CD4-positive, alpha-beta T cell treated with Interleukin-17A for 1 hour (primary cell): Measurements from ENCODE around the gene IFNL1.
"Not testable (repeated sequence)": the region's sequence is repeated elsewhere in the genome, so short reads cannot be mapped to it uniquely, and the experiment has no call there.

Source experiments
- DNase-seq: peaks from one replicate; pipeline ENCODE4 v3.0.0-alpha.2; 2020

IFNL1 gene

DNA sequence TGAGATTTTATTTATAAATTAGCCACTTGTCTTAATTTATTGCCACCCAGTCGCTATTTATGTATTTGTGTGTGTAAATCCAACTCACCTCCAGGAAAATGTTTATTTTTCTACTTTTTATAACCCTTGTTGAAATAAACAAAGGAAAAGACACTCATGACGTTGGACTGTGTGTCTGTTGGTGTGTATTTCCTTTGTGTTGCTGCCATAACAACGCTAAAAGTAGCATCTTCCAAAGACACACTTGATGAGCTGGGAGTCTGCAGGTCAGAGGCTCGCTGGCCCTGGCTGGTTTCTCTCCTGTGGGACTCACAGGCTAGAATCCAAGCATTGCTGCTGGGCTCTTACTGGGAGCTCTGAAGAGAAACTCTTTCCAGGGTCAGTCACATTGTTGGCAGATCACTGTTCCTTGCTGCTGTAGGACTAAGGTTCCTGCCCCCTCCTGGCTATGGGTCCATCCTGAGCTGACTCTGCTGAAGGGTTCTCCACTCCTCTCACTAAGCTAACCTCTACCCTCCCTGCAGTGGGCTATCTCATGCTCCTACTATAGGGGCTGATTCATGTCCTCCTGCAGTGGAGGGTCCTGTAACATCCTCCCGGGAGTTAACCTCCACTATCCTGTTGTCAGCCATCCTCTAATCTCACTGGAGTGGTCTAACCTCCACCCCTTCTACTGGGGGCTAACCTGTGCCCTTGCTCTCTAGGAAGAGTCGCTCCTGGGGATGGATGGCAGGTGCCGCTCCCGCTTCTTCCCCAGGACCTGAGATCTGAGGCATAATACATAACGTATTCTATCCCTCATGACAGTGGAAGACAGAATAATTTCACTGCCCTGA lies 26.0 kb upstream of the IFNL1 start:
- no peak for DNase-seq

DNA sequence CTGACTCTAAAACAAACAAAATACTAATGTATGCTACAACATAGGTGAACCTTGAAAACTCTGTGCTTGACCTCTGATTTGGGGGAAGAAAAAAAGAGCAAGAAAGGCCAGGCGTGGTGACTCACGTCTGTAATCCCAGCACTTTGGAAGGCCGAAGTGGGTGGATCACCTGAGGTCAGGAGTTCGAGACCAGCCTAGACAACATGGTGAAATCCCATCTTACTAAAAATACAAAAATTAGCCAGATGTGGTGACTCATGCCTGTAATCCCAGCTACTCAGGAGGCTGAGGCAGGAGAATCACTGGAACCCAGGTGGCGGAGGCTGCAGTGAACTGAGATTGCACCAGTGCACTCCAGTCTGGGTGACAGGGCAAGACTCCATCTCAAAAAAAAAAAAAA lies 22.3 kb upstream of the IFNL1 start:
- DNase-seq, result not testable (repeated sequence)

DNA sequence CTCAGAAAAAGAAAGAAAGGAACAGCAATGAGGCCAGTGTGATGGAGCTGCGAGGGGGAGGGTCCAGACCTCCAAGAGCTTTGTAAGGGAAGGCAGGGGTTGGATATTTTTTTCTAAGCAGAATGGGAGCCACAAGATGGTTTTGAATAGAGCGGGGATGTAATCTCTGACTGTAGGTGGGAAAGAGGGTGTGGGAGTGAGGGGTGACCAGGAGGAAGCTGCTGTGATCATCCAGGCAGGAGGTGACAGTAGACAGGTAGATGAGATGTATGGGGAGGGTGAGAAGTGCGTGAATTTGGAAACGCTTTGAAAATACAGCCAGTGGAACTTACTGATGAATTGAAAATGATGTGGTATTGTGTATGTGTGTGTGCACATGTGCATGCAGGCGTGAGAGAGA lies 20.6 kb upstream of the IFNL1 start:
- no peak for DNase-seq

DNA sequence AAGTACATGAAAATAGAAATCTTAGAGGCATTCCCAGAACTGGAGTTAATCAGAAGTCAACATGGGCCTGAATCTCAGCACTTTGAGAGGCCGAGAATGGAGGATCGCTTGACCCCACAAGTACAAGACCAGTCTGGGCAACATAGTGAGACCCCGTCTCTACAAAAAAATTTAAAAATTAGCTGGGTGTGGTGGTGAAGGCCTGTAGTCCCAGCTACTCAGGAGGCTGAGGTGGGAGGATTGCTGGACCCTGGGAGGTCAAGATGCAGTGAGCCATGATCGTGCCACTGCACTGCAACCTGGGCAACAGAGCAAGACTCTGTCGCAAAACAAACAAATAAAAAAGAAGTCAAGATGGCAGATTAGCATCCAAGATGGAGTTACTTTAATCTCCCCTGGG lies 19.5 kb upstream of the IFNL1 start:
- DNase-seq, result no peak

DNA sequence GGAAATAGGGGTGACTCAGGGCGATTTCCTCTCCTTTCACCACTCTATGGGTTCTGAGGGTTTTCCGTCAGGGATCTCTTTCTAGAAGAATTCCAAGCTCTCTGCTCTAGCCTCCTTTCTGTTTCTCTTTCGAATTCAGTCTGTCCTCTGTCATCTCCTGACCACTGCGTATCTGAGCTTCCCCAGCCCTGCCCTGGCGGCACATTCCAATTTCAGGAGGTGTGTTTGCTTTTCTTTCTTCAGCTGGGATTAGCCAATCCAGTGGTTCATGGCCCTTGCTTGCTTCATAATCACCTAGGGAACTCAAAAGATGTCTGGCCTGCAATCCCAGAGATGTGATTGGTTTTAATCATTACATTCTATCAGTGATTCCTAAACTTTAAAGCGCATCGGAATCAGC lies 18.6 kb upstream of the IFNL1 start:
- DNase-seq, result no peak

DNA sequence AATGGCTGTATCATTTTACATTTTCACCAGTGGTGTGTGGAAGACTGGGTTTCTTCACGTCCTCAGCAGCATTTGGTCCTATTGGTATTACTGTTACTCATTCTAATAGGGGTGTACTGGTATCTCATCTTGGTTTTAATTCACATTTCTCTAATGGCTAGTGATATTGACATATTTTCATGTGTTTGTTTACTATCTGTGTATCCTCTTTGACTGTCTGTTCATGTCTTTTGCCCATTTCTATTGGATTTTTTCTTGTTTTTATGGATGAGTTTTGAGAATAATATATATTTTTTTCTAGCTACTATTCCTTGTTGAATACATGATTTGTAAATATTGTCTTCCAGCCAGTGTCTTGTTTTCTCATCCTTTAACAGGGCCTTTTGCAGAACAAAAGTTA lies 14.2 kb upstream of the IFNL1 start:
- DNase-seq, result no peak

DNA sequence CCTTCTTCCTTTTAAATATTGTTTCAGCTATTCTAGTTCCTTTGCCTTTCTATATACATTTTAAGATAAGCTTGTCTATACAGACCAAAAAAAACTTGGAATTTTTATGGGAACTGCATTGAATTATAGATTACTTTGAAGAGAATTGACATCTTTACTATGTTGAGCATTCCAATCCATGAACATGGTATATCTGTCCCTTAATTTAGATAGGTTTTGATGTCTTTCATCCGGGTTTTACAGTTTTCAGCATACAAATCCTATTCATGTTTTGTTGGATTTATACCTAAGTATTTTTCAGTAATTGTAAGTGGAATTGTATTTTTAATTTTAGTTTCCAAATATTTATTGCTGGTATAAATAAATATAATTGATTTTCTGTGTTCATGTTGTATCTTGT lies 12.2 kb upstream of the IFNL1 start:
- no peak for DNase-seq

DNA sequence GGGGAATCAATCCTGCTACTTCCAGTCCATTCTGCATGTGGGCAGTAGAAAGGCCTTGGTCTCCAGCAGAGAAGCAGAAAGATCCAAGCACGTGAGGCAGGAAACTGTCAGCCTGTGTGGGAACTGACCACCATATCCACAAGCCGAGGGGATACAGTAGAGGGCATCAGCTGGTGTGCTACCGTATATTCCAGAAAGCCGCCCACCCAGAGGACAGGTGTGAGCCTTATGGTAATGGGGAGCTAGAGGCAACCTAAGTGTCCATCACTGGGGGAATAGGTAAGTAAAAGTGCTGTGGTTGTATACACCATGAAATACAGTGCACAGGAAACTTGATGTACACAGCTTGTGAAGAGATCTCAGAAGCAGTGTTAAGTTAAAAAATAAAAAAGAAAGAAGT lies 2.8 kb upstream of the IFNL1 start:
- DNase-seq, result no peak

DNA sequence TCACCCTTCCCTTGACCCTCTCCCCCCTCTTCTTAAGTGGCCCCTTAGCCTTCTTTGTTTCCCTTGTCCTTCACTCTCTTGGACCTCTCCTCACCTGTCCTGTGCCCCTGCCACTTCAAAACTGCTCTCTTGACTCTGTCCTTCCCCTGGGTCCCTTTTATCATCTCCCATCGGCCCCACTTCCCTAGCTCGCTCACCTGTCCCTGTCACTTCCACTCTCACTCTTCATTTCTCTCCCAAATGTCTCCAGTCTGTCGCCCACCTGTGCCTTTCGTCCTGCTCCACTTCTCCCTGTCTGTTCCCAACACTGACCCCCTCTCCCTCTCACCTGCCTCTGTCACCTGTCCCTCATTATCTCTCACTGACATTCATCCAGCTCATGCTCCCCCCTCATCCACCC lies 699 bp downstream of the IFNL1 start:
- DNase-seq, result no peak

DNA sequence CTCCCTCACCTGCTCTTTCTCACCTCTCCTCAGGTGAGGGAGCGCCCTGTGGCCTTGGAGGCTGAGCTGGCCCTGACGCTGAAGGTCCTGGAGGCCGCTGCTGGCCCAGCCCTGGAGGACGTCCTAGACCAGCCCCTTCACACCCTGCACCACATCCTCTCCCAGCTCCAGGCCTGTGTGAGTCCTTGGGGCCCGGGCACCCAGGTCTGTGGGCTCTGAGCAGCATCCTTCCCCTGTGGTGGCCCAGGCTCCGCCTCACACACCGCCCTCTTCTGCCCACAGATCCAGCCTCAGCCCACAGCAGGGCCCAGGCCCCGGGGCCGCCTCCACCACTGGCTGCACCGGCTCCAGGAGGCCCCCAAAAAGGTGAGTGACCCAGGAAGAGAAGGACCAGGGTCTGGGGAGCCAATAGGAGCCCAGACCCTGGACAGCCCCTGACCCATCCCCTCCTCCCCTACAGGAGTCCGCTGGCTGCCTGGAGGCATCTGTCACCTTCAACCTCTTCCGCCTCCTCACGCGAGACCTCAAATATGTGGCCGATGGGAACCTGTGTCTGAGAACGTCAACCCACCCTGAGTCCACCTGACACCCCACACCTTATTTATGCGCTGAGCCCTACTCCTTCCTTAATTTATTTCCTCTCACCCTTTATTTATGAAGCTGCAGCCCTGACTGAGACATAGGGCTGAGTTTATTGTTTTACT lies 1.9 kb downstream of the IFNL1 start:
- peak; percentile 72 for DNase-seq

DNA sequence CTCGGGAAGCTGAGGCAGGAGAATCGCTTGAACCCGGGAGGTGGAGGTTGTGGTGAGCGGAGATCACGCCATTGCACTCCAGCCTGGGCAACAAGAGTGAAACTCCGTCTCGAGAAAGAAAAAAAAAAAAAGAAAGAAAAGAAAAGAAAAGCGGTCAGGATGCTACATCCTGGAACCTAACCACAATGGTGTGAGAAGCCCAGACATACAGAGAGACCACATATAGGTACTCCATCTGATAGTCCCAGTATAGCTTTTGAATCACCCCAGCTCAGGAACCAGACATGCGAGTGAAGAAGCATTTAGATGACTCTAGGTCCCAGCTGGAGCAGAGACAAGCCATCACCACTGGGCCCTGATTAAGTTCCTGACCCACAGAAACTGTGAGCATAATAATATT lies 3.2 kb downstream of the IFNL1 start:
- peak; percentile 40 for DNase-seq

DNA sequence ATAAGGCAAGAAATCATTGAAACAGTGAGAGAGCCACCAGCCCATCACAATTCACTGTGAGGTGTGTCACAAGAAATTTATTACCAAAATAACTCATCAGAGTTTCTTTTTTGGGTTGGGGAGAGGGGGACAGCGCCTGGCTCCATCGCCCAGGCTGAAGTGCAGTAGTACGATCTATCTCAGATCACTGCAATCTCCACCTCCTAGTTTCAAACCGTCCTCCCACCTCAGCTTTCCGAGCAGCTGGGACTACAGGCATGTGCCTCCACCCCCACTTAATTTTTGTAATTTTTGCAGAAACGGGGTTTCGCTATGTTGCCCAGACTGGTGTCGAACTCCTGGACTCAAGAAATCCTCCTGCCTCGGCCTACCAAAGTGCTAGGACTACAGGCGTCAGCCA lies 3.6 kb downstream of the IFNL1 start:
- DNase-seq, result no peak

DNA sequence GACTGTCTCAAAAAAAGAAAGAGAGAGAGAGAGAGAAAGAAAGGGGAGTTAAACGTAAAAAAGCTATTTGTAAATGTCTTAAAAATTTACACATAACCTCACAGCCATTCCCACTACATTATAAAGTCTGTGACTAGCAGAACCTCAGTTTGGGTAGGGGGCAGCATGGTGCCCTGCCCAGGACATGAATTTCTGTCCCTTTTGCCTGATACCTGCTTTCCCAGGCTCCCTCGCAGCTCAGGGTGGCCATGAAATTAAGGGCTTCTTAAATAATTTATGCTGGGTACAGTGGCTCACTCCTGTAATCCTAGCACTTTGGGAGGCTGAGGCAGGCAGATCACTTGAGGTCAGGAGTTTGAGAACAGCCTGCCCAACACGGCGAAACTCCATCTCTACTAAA lies 4.8 kb downstream of the IFNL1 start:
- DNase-seq, result no peak

DNA sequence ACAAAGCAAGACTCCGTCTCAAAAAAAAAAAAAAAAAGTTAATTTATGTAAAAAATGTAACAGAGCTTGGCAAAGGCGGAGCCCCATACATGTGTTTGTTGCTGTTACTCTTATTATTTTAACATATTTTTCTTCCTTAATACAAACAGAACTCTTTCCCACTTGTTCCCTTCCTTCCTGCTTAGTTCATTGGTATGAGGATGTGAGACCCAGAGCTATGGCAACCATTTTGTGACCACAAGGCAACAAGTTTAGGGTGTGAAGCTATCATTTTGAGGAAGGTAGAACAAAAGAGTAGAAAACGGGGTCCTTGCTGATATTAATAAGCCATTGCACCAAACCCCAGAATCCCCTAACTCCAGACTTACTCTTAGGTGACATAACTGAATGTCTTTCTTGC lies 5.4 kb downstream of the IFNL1 start:
- no peak for DNase-seq

DNA sequence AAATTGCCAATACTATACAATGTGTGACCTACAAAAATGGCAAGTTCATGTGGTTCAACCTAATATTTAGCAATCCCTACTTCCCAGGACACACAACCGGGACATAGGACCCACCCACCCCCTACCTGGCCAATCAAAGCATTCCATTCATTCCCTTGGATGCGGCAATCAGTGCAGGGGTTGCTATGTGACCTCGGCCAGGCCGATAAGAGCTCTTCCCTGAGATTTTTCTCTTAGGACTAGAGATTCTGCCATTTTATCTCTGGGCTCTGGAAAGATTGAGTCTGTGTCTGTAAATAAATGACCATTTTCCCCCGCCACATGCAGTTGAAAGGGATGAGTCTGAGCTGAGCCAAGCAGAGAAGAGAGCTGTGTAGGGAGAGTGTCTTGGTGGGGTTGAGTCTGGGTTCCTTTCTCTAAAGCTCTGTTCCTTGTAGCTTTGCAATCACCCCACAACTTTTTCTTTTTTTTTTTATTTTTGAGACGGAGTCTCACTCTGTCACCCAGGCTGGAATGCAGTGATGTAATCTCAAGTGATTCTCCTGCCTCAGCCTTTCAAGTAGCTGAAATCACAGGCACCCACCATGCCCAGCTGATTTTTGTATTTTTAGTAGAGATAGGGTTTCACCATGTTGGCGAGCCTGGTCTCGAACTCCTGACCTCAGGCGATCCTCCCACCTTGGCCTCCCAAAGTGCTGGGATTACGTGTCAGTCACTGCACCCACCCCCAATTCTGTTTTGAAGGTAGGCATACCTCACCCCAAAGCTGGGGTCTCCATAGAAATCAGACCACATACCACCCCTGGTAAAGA lies 7.4 kb downstream of the IFNL1 start:
- DNase-seq, result no peak

DNA sequence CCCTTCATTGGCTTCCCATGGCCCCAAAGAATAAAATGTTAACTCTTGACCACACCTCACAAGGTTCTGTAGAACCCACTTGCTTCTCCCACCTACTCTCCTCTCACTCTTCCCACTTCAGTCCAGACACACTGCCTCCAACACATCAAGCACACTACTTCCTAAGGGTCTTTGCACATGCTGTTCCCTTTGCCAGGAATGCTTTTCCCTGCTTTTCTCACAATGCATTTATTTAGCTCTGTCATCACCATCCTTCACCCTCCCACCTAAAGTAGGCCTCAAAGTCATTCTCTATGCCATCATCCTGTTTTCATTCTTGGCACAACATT lies 7.9 kb downstream of the IFNL1 start:
- no peak for DNase-seq

DNA sequence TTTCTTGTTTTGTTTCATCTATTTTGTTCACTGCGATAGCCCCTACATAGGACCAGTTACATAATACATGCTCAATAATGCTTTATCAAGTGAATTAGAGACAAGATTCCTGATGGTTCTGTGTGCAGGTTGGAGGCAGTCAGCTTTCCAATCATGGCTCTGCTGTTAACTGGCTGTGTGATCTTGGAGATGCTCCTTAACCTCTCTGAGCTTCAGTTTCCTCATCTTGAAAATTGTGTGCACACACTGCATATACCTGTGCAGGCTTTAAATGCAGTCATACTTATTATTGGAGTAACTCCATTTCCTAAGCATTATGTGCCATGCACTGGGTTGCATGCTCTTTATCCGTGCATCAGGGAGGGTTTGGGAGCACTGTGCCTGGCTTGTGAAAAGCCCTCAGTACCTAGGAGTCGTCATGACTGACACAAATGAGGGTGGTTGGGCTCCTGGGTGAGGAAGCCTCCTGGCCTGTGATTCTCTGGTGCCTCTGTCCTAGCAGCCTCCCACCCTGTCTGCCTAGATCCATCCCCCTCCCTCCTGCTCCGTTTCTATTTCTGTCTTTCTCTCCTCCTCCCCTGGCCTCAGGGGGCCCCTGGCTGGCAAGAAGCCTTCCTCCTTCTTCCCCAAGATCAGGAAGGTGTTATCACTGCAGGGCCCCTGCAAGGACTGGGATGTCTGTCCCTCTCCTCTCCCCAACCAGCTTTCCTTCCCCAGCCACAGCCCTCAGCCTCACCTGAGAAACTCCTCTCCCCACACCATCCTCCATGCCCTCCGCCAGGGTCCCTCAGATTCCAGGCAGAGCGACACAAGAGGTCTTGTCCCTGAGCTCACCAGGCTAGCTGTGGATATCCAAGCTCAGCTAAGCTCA lies 8.7 kb downstream of the IFNL1 start:
- no peak for DNase-seq

DNA sequence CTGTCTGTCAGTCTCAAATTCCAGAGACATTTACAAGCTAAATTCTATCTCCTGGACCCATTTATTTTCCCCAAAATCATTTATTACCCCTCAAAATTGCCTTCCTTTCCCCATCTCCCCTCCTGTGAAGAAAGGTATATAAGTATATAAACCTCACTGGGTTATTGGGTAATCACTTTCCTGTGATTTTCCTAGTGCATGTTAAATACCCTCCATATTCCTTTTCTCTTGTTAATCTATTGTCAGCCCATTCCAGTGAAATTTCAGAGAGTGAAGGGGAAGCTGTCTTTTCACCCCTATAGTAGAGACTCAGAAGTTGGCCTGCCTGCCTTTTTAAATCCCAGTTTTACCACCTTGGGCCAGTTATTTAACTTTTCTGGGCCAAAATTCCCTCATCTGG lies 9.9 kb downstream of the IFNL1 start:
- no peak for DNase-seq

DNA sequence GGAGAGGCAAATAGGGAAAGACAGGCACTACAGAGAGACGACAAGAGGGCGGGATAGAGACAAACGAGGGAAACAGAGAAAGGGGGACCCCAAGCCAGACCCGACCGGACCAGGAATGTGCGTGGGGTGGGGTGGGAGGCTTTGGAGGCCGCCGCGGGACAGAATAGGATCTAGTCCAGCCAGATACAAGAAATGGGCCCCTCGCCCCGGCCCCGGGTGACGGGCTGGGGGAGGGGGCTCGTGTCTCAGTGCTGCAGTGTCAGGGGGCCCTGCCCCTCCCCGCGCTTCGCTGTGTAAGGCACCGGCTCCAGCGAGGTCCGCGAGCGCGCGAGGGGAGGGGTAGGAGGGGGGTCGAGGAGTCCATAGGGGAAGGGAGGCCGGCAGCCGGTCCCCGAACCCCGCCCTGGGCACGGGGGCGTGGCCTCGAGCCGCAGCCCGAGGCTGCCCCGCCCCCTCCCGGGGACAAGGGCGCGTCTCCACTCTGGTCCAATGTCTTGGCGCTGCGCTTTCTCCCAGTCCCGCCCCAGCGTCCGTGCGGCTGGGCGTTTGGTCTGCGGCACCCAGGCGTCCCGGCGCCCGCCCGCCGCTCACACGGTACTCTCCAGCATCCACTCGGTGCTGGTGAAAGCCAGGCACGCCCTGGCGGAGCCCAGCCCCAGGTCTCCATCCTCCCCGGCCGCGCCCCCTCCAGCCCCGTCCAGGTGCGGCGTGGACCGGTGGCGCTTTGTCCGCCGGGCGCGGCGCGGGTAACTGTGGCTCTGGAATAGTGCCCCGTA lies 11.0 kb downstream of the IFNL1 start:
- no peak for DNase-seq

DNA sequence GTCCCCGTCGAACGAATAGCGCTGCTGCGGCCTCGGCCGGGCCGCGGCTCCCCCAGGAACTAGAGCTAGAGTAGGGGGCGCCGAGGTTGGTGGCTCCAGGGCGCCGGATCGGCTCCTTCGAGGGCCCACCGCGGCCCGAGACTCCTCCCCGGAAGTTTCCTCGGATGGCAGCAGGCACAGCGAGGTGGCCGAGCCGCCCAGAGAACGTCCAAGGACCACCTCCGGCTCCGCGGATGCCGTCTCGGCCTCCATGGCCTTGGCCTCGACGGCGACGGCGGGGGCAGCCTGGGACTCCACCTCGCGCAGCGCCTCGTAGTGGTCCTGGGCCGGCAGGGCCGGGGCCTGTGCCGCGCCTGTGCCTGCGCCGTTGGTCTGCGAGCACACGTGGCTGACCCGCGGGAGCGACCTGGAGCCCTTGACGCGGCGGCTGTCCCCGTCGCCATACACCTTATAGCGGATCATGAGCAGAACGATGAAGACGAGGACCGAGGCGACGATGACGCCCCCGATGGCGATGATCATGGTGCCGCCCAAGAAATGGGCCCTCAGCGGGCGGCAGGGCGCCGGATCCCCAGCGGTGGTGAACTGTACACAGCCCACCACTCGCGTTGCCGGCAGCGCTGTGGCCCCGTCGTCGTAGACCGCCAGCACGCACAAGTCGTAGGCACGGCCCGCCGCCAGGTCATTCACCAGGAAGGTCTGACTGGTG lies 11.8 kb downstream of the IFNL1 start:
- DNase-seq, result no peak

DNA sequence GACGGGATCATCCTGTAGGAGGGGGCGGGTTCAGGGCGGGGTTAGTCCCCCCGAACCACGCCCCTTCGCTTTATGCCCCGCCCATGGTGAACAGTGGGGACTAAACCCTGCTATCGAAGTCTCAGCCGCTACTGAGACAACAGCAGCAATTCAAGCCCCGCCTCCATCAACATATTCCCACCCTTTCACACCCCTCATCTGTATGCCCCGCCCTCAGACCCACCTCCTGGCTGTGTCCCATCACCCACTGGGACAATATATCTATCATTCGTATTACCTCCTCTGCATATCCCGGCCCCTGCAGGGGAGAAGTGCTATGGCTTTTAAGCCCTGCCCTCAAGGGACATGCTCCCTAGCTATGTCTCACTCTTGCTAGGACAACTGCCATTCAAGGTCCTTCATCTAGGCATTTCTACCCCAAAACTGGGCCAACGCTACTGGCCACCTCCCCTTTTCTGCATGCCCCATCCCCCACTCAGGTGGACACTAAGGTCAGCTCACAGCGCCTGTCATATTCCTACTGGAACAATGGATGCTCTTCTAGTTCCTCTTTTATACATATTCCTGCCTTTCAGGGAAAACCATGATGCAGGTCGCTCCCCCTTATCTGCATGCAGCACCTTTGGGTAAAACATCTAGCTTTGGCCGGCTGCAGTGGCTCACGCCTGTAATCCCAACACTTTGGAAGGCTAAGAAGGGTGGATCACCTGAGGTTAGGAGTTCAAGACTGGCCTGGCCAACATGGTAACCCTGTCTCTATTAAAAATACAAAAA lies 12.5 kb downstream of the IFNL1 start:
- no peak for DNase-seq
